Sigmoid colon (tissue), 7 donors: Measurements from ENCODE around the gene GALNT18. TPM values are rescaled to one million over a fixed set of nuclear protein-coding genes. Genes with fewer than 3 reads are reported as not detected.

ENCODE experiments used
- DNase-seq: peaks from one replicate; pipeline ENCODE4 v3.0.0-alpha.2; 2019
- H3K27ac ChIP-seq, 4 donors: fragments of 200-600 bp; sonication (generic); one replicate each; pipeline ENCODE4 v1.5.1; 2016 to 2019; ENCODE audit warnings: mild to moderate bottlenecking in 1 of 4
- H3K27me3 ChIP-seq, 3 donors: fragments of 200-600 bp; sonication (generic); one replicate each; pipeline ENCODE4 v1.5.1; 2019; ENCODE audit warnings: mild to moderate bottlenecking in 1 of 3
- H3K36me3 ChIP-seq, 4 donors: fragments of 200-600 bp; sonication (generic); one replicate each; pipeline ENCODE4 v1.5.1; 2016 to 2019
- H3K4me1 ChIP-seq, 4 donors: fragments of 200-600 bp; sonication (generic); one replicate each; pipeline ENCODE4 v1.5.1; 2017 to 2019
- H3K4me3 ChIP-seq, 4 donors: fragments of 200-600 bp; sonication (generic); one replicate each; pipeline ENCODE4 v1.5.1; 2017 to 2019; ENCODE audit warnings: mild to moderate bottlenecking in 2 of 4, moderate library complexity in 1 of 4
- H3K9me3 ChIP-seq, 4 donors: fragments of 200-600 bp in 3 of 4; sonication (generic) in 3 of 4; one replicate each; pipeline versions ENCODE4 v1.5.1 to v1.6.1; 2013 to 2019
- CTCF ChIP-seq, 4 experiments: fragments of 450-650 bp in 3 of 4; fragments of 200-600 bp in 1 of 4; IDR thresholded peaks; one replicate each; pipeline ENCODE4 v1.5.1; 2016 to 2019; ENCODE audit warnings: antibody characterized with exemption in 4 of 4, mild to moderate bottlenecking in 3 of 4, moderate library complexity in 2 of 4
- EP300 ChIP-seq, 4 donors: sonication (generic); formaldehyde crosslinking; IDR thresholded peaks; one replicate each; pipeline ENCODE4 v1.6.1; 2017; ENCODE audit warnings: antibody characterized with exemption in 4 of 4
- POLR2A ChIP-seq, 2 donors: fragments of 450-650 bp; IDR thresholded peaks; one replicate each; pipeline ENCODE4 v1.6.1; 2016; ENCODE audit warnings: antibody characterized with exemption in 2 of 2, mild to moderate bottlenecking in 2 of 2, moderate library complexity in 2 of 2
- POLR2AphosphoS5 ChIP-seq, 4 donors: sonication (generic); formaldehyde crosslinking; IDR thresholded peaks; one replicate each; pipeline ENCODE4 v1.6.1; 2017; ENCODE audit warnings: antibody characterized with exemption in 4 of 4
- WGBS, 2 donors: extraction: QIAGEN DNeasy Blood & Tissue Kit; methylation state at CpG; one replicate each; pipeline ENCODE4 v1.1.7; 2013; 5-methylcytosine and 5-hydroxymethylcytosine counted together
- intact Hi-C: fragments of 100-400 bp; cut with DNase I; formaldehyde crosslinking; loops from one replicate; pipeline ENCODE4 v1.15.1; 2023
- polyA plus RNA-seq, 3 donors: library from polyadenylated mRNA; stranded (reverse); fragments of 200-250 nt; gene quantifications; one replicate each; pipeline ENCODE4 v1.2.3, GENCODE V29; 2013
- total RNA-seq, 4 donors: library from RNA; depleted of rRNA; stranded (reverse); fragments of >200 nt; gene quantifications; one replicate each; pipeline ENCODE4 v1.1.0, GENCODE V29; 2016
- donor health status: healthy with polysubstance abuse.
- donor health status: Bipolar disorder and iron deficiency.
- donor health status: healthy.

GALNT18 gene
- total and polyA plus RNA-seq, 7 donors, result 0.92 to 48.6 (median 34.9) TPM

GRCh38 chr11:11604370-11604990 lies 17.3 kb downstream of the GALNT18 start:
- intact Hi-C loops, result no loop called here

GRCh38 chr11:11602011-11602410 lies 19.8 kb downstream of the GALNT18 start:
- no peaks in the 10 kb centered on the region for H3K9me3 ChIP-seq
- intact Hi-C loops, result no loop called here
- H3K4me3 ChIP-seq, result no peak overlapping the region
- DNase-seq, result no peak
- H3K27me3 ChIP-seq, result no peaks in the 10 kb centered on the region
- no peaks in the 10 kb centered on the region for H3K36me3 ChIP-seq
- TF ChIP-seq EP300 (IDR thresholded peaks at IDR 0.05) (no peak), CTCF (IDR thresholded peaks at IDR 0.05) (no peak), POLR2A (IDR thresholded peaks at IDR 0.05) (no peak), POLR2AphosphoS5 (IDR thresholded peaks at IDR 0.05) (no peak)
- H3K4me1 ChIP-seq, result peaks cover 0 to 3% (median under 1%) of the 10 kb centered on the region in 4 donors
- H3K27ac ChIP-seq, result no peak overlapping the region

More at GRCh38 chr11:11604370-11604990, 17.3 kb downstream of the GALNT18 start:
- no peak for DNase-seq
- 92 to 94% methylated on average over 7 of the region's 7 CpGs for whole genome bisulfite sequencing, 2 donors
- no peaks in the 10 kb centered on the region for H3K36me3 ChIP-seq
- H3K27ac ChIP-seq, result no peak overlapping the region
- H3K9me3 ChIP-seq, result no peaks in the 10 kb centered on the region
- H3K4me3 ChIP-seq, result no peak overlapping the region
- H3K4me1 ChIP-seq, result peaks cover 0 to 27% (median 17%) of the 10 kb centered on the region in 4 donors
- H3K27me3 ChIP-seq, result no peaks in the 10 kb centered on the region
- TF ChIP-seq CTCF (IDR thresholded peaks at IDR 0.05) (no peak), POLR2A (IDR thresholded peaks at IDR 0.05) (no peak), EP300 (IDR thresholded peaks at IDR 0.05) (no peak), POLR2AphosphoS5 (IDR thresholded peaks at IDR 0.05) (no peak)

- H3K9me3 ChIP-seq, result no peaks in the 10 kb centered on the region
- no peak for DNase-seq
- no peaks in the 10 kb centered on the region for H3K27me3 ChIP-seq
- H3K36me3 ChIP-seq, result no peaks in the 10 kb centered on the region
- H3K27ac ChIP-seq, result no peak overlapping the region
- no peaks in the 10 kb centered on the region for H3K4me1 ChIP-seq
- TF ChIP-seq CTCF (IDR thresholded peaks at IDR 0.05), result no peak
- no peak for TF ChIP-seq POLR2AphosphoS5 (IDR thresholded peaks at IDR 0.05)
- TF ChIP-seq POLR2A (IDR thresholded peaks at IDR 0.05), result no peak
- no peak for TF ChIP-seq EP300 (IDR thresholded peaks at IDR 0.05)
- no peak overlapping the region for H3K4me3 ChIP-seq
- intact Hi-C loops, result no loop called here
Measured at GRCh38 chr11:11600288-11600687, 21.5 kb downstream of the GALNT18 start.

- Histone ChIP-seq H3K27me3 (no peaks in the 10 kb centered on the region), H3K9me3 (no peaks in the 10 kb centered on the region), H3K4me3 (no peak overlapping the region), H3K27ac (no peak overlapping the region), H3K4me1 (no peaks in the 10 kb centered on the region), H3K36me3 (no peaks in the 10 kb centered on the region)
- intact Hi-C loops, result no loop called here
- no peak for DNase-seq
- TF ChIP-seq POLR2AphosphoS5 (IDR thresholded peaks at IDR 0.05), result no peak
- TF ChIP-seq EP300 (IDR thresholded peaks at IDR 0.05), result no peak
- TF ChIP-seq POLR2A (IDR thresholded peaks at IDR 0.05), result no peak
- no peak for TF ChIP-seq CTCF (IDR thresholded peaks at IDR 0.05)
- 91 to 94% methylated on average over 1 of the region's 1 CpG for WGBS, 2 donors
Measured at GRCh38 chr11:11598243-11598642, 23.6 kb downstream of the GALNT18 start.

GRCh38 chr11:11594162-11594561 lies 27.6 kb downstream of the GALNT18 start:
- no peak for TF ChIP-seq POLR2AphosphoS5 (IDR thresholded peaks at IDR 0.05)
- no peak for TF ChIP-seq EP300 (IDR thresholded peaks at IDR 0.05)

More at GRCh38 chr11:11594162-11594561, 27.6 kb downstream of the GALNT18 start:
- Histone ChIP-seq H3K27me3 (no peaks in the 10 kb centered on the region), H3K9me3 (no peaks in the 10 kb centered on the region), H3K36me3 (no peaks in the 10 kb centered on the region), H3K4me1 (peaks cover 0 to 18% (median 8%) of the 10 kb centered on the region in 4 donors), H3K4me3 (no peak overlapping the region), H3K27ac (no peak overlapping the region)
- 94 to 97% methylated on average over 2 of the region's 2 CpGs for WGBS, 2 donors
- DNase-seq, result no peak
- intact Hi-C loops, result no loop called here
